GM12878 (cell line): Measurements from ENCODE around the gene LCOR. TPM values are rescaled to one million over a fixed set of nuclear protein-coding genes. Genes with fewer than 3 reads are reported as not detected.

ENCODE experiments used
- ATAC-seq: fragments of 200-7000 bp; cut with Tn5 transposase; 3 replicates; pipeline ENCODE4 v1.9.1; 2020; ENCODE audit warnings: mild to moderate bottlenecking, moderate library complexity
- BruUV-seq: library from RNA; stranded (reverse); fragments of 400-500 nt; replicated peaks from 2 replicates; lab custom pipeline; 2021; lab: Mats Ljungman, UMichigan
- CTCF ChIA-PET: fragments of 300-600 bp; sonication (Branson Sonifier 250); formaldehyde crosslinking; extraction: SDS; loops from one replicate; lab custom pipeline; 2021; ENCODE audit warnings: inconsistent platforms; lab: Yijun Ruan, JAX
- POLR2A ChIA-PET: fragments of 350-600 bp; formaldehyde crosslinking; extraction: SDS; loops from one replicate; lab custom pipeline; 2021; ENCODE audit warnings: inconsistent platforms; lab: Charles Lee
- RAD21 ChIA-PET: fragments of 300-600 bp; sonication (Branson Sonifier 250); formaldehyde crosslinking; loops from one replicate; lab custom pipeline; 2023; ENCODE audit warnings: antibody characterized with exemption; ENCODE audit not compliant: unreplicated experiment; lab: Charles Lee
- SMC1A ChIA-PET: fragments of 300-600 bp; sonication (Branson Sonifier 250); formaldehyde crosslinking; loops from one replicate; lab custom pipeline; 2023; ENCODE audit not compliant: unreplicated experiment, uncharacterized antibody; lab: Charles Lee
- DNase-seq: peaks from one replicate; pipeline ENCODE4 v3.0.0-alpha.2; 2011; ENCODE audit warnings: low read depth, low spot score
- FAIRE-seq: peaks from 3 replicates; lab custom pipeline; 2011; peaks lifted over from hg19 to GRCh38; lab: Jason Lieb, UNC
- H2AFZ ChIP-seq: 2 replicates; pipeline ENCODE4 v1.6.0; 2011; ENCODE audit warnings: low read depth, low read length, control low read depth; ENCODE audit not compliant: control insufficient read depth
- H3K27ac ChIP-seq: 2 replicates; pipeline ENCODE4 v1.5.1; 2011; ENCODE audit warnings: control low read depth; ENCODE audit not compliant: control insufficient read depth, insufficient read depth
- H3K27me3 ChIP-seq, 2 experiments: replicated peaks in 1 of 2; 2 replicates each; pipeline versions ENCODE4 v1.6.0 to v1.6.1; 2011; ENCODE audit warnings: low read length in 1 of 2; ENCODE audit not compliant: control insufficient read depth in 2 of 2, insufficient read depth in 2 of 2
- H3K36me3 ChIP-seq, 2 experiments: 2 replicates each; pipeline ENCODE4 v1.5.1; 2011; ENCODE audit warnings: low read length in 1 of 2; ENCODE audit not compliant: control insufficient read depth in 2 of 2, insufficient read depth in 2 of 2
- H3K4me1 ChIP-seq: 2 replicates; pipeline ENCODE4 v1.6.1; 2011; ENCODE audit warnings: mild to moderate bottlenecking, low read length, moderate library complexity, mixed read lengths; ENCODE audit not compliant: control insufficient read depth, insufficient read depth
- H3K4me2 ChIP-seq: 2 replicates; pipeline ENCODE4 v1.6.0; 2011; ENCODE audit warnings: control low read depth; ENCODE audit not compliant: control insufficient read depth, insufficient read depth
- H3K4me3 ChIP-seq: fragments of 200-600 bp; sonication (generic); 2 replicates; pipeline ENCODE4 v1.5.1; 2016
- H3K79me2 ChIP-seq: 2 replicates; pipeline ENCODE4 v1.6.0; 2011; ENCODE audit warnings: low read length; ENCODE audit not compliant: control insufficient read depth, insufficient read depth
- H3K9ac ChIP-seq: 2 replicates; pipeline ENCODE4 v1.8.0; 2011; ENCODE audit warnings: low read length, control low read depth, mixed read lengths; ENCODE audit not compliant: control insufficient read depth, insufficient read depth
- H3K9me3 ChIP-seq: replicated peaks from 3 replicates; pipeline ENCODE4 v1.5.1; 2011; ENCODE audit warnings: mild to moderate bottlenecking, low read length; ENCODE audit not compliant: control insufficient read depth, insufficient read depth
- H4K20me1 ChIP-seq: 2 replicates; pipeline ENCODE4 v1.6.0; 2011; ENCODE audit not compliant: control insufficient read depth, insufficient read depth
- CHD1 ChIP-seq: IDR thresholded peaks from 2 replicates; pipeline ENCODE4 v1.6.1; 2012; ENCODE audit warnings: low read depth, low read length, improper control_type of control experiment
- RFX5 ChIP-seq: IDR thresholded peaks from 2 replicates; pipeline ENCODE4 v1.6.1; 2011; ENCODE audit warnings: low read depth, low read length, improper control_type of control experiment
- SPI1 ChIP-seq: IDR thresholded peaks from 2 replicates; pipeline ENCODE4 v1.6.1; 2011; ENCODE audit warnings: low read depth, mild to moderate bottlenecking, low read length, moderate library complexity, borderline replicate concordance; ENCODE audit not compliant: insufficient read depth
- ZZZ3 ChIP-seq: IDR thresholded peaks from 2 replicates; pipeline ENCODE4 v1.6.1; 2011; ENCODE audit warnings: low read depth; ENCODE audit not compliant: control insufficient read depth, insufficient read length
- WGBS: methylation state at CpG from one replicate; pipeline ENCODE4 v1.1.6; 2016; ENCODE audit warnings: low lambda C conversion rate; ENCODE audit not compliant: insufficient replicate concordance, insufficient coverage; ENCODE audit errors: missing lambda C conversion rate; 5-methylcytosine and 5-hydroxymethylcytosine counted together
- in situ Hi-C: fragments of 300-500 bp; cut with MboI; formaldehyde crosslinking; loops from 9 replicates; pipeline ENCODE4 v1.14.3; 2018; ENCODE audit warnings: mixed read lengths
- intact Hi-C: fragments of 100-400 bp; cut with micrococcal nuclease; formaldehyde crosslinking; loops from one replicate; pipeline ENCODE4 v1.14.2; 2022; ENCODE audit not compliant: unreplicated experiment
- polyA plus RNA-seq, 11 experiments: library from polyadenylated mRNA; depleted of rRNA in 4 of 11; unstranded in 6 of 11; stranded (reverse) in 5 of 11; fragments of >200 nt; fragmentation: Nextera tagmentation in 4 of 11; fragmentation: Illumina TruSeq in 1 of 11; extraction: Ambion mirVana in 4 of 11; extraction: Trizol in 1 of 11; gene quantifications; 1 replicate in 1 of 11; 2 replicates in 10 of 11; pipeline versions ENCODE4 v1.2.1 to v1.2.3, GENCODE V29; 2011 to 2016; ENCODE audit warnings: inconsistent platforms in 2 of 11, missing spikeins in 2 of 11, low read depth in 1 of 11
- total RNA-seq, 4 experiments: library from RNA; depleted of rRNA in 3 of 4; stranded (reverse); fragments of >200 nt in 3 of 4; fragmentation: Illumina TruSeq in 1 of 4; extraction: Trizol in 1 of 4; gene quantifications; 2 replicates each; pipeline versions ENCODE4 v1.2.1 to v1.2.3, GENCODE V29; 2013 to 2021
- TF ChIP-seq, protein P1 (sequence below): IDR thresholded peaks from 2 replicates; pipeline ENCODE4 v1.6.1; 2012; ENCODE audit warnings: improper control_type of control experiment, low read depth, low read length; ENCODE audit not compliant: insufficient replicate concordance

The LCOR gene
- total and polyA plus RNA-seq, 10 of the 15 experiments (the other 5 are each of a cell fraction or from before 2014, with no cell fraction given), result 1.6 to 22.0 (median 13.2) TPM

DNA sequence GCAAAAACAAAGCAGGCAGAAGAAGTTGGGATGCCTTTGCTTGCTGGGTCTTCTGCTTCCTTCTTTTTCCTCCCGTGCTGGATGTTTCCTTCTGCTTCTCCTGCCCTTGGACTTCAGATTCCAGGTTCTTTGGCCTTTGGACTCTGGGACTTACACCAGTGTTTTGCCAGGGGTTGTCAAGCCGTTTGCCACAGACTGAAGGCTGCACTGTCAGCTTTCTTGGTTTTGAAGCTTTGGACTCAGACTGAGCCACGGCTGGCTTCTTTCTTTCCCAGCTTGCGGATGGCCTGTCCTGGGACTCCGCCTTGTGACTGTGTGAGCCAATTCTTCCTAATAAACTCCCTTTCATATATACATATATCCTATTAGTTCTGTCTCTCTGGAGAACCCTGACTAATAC lies 11.3 kb upstream of the LCOR start (continued):
- TF ChIP-seq, protein P1, sequence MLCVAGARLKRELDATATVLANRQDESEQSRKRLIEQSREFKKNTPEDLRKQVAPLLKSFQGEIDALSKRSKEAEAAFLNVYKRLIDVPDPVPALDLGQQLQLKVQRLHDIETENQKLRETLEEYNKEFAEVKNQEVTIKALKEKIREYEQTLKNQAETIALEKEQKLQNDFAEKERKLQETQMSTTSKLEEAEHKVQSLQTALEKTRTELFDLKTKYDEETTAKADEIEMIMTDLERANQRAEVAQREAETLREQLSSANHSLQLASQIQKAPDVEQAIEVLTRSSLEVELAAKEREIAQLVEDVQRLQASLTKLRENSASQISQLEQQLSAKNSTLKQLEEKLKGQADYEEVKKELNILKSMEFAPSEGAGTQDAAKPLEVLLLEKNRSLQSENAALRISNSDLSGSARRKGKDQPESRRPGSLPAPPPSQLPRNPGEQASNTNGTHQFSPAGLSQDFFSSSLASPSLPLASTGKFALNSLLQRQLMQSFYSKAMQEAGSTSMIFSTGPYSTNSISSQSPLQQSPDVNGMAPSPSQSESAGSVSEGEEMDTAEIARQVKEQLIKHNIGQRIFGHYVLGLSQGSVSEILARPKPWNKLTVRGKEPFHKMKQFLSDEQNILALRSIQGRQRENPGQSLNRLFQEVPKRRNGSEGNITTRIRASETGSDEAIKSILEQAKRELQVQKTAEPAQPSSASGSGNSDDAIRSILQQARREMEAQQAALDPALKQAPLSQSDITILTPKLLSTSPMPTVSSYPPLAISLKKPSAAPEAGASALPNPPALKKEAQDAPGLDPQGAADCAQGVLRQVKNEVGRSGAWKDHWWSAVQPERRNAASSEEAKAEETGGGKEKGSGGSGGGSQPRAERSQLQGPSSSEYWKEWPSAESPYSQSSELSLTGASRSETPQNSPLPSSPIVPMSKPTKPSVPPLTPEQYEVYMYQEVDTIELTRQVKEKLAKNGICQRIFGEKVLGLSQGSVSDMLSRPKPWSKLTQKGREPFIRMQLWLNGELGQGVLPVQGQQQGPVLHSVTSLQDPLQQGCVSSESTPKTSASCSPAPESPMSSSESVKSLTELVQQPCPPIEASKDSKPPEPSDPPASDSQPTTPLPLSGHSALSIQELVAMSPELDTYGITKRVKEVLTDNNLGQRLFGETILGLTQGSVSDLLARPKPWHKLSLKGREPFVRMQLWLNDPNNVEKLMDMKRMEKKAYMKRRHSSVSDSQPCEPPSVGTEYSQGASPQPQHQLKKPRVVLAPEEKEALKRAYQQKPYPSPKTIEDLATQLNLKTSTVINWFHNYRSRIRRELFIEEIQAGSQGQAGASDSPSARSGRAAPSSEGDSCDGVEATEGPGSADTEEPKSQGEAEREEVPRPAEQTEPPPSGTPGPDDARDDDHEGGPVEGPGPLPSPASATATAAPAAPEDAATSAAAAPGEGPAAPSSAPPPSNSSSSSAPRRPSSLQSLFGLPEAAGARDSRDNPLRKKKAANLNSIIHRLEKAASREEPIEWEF, result no peak
- TF ChIP-seq CHD1 (no peak), ZZZ3 (no peak)

DNA sequence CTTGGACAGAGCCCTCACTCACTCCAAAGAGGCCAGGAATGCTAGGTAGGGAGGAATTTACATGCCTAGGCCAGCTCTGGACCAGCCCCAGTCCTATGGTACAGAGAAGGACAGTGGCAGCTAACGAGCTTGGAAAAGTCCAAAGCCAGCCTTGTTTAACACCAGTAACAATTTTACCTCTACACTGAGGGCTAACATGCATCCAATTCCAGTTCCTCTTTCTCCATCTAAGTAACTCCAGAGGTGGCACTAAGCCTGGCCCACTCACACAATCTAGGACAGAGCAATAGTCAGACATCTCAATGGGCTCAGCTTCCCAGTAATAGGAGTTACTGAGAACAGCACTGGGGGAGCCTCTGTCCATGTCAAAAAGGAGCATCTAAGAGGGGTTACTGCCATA lies 5.7 kb upstream of the LCOR start:
- no peaks in the 10 kb centered on the region; a peak in 1 of 4 replicates for H3K27me3 ChIP-seq
- no peak overlapping the region for H3K9ac ChIP-seq
- ChIA-PET POLR2A (no interaction called here), SMC1A (interaction anchor here (1.1 to 1.4 kb wide), 2 partner anchors 52 to 62 kb away, joined by 3 to 4 read pairs; no protein-coding TSS in a partner anchor), CTCF (interaction anchor here (0.9 to 2.2 kb wide), 6 partner anchors 28 to 291 kb away, joined by 3 to 8 read pairs (median 3); no protein-coding TSS in a partner anchor), RAD21 (no interaction called here)
- intact Hi-C loops, result no loop called here
- FAIRE-seq, result no peak
- no peak for TF ChIP-seq RFX5
- peak; percentile 71 for TF ChIP-seq SPI1
- no peaks in the 10 kb centered on the region for H3K9me3 ChIP-seq
- no peak for ATAC-seq
- H3K4me1 ChIP-seq, result peaks cover 5% of the 10 kb centered on the region
- no peaks in the 10 kb centered on the region for H3K36me3 ChIP-seq
- H3K27ac ChIP-seq, result no peak overlapping the region
- BruUV-seq, result no TSS peak
- H3K79me2 ChIP-seq, result no peaks in the 10 kb centered on the region
- DNase-seq, result no peak
- H3K4me3 ChIP-seq, result no peak overlapping the region
- H4K20me1 ChIP-seq, result no peaks in the 10 kb centered on the region
- H3K4me2 ChIP-seq, result no peak overlapping the region
- WGBS, result 71% methylated on average over 1 of the region's 1 CpG
- in situ Hi-C loops, result loop anchor here (5.0 to 10.0 kb wide), 3 partner anchors 59 to 432 kb away; no protein-coding TSS in a partner anchor
- no peak overlapping the region for H2AFZ ChIP-seq
